GM18907 (cell line): ENCODE results near the gene GJB1.
"Not testable (repeated sequence)": the region's sequence is repeated elsewhere in the genome, so short reads cannot be mapped to it uniquely, and the experiment has no call there.

ENCODE experiments used
- ATAC-seq: cut with Tn5 transposase; IDR thresholded peaks from one replicate; pipeline ENCODE4 v1.9.1; 2021; ENCODE audit warnings: mild to moderate bottlenecking, moderate library complexity; ENCODE audit not compliant: unreplicated experiment

GJB1 gene

GRCh38 chrX:71254092-71254963 is 31.3 kb downstream of the GJB1 start, which contains the start of gene ZMYM3:
Gene ZMYM3, minus strand, starts transcription at chrX:71254140. Its CDS starts 885 bp downstream, at chrX:71253255.
- peak; percentile 75 for ATAC-seq

GRCh38 chrX:71256051-71256450 is 33.0 kb downstream of the GJB1 start:
- ATAC-seq, result no peak

GRCh38 chrX:71256856-71257255 is 33.8 kb downstream of the GJB1 start:
- ATAC-seq, result no peak

- ATAC-seq, result not testable (repeated sequence)
Observed at GRCh38 chrX:71268624-71269023, 45.6 kb downstream of the GJB1 start.

GRCh38 chrX:71269801-71270395 is 46.9 kb downstream of the GJB1 start:
- no peak for ATAC-seq

GRCh38 chrX:71272313-71272712 is 49.3 kb downstream of the GJB1 start:
- not testable (repeated sequence) for ATAC-seq
